Caco-2 (cell line): ENCODE results near the gene ST3GAL2. TPM values are rescaled to one million over a fixed set of nuclear protein-coding genes. Genes with fewer than 3 reads are reported as not detected.

Source experiments
- BruUV-seq: library from RNA; stranded (reverse); fragments of 400-500 nt; replicated peaks from 2 replicates; lab custom pipeline; 2021; lab: Mats Ljungman, UMichigan
- CTCF ChIA-PET: fragments of 300-600 bp; sonication (Branson Sonifier 250); formaldehyde crosslinking; loops from one replicate; lab custom pipeline; 2022; ENCODE audit warnings: antibody characterized with exemption; lab: Charles Lee
- POLR2A ChIA-PET: fragments of 300-600 bp; sonication (Branson Sonifier 250); formaldehyde crosslinking; loops from one replicate; lab custom pipeline; 2022; ENCODE audit warnings: antibody characterized with exemption; lab: Charles Lee
- DNase-seq, 2 experiments: peaks; one replicate each; pipeline versions ENCODE4 v3.0.0 to v3.0.0-alpha.2; 2020 to 2022
- H3K27me3 ChIP-seq: replicated peaks from 2 replicates; pipeline ENCODE4 v1.6.0; 2011; ENCODE audit warnings: low read length; ENCODE audit not compliant: control insufficient read depth, insufficient read depth
- H3K36me3 ChIP-seq: 2 replicates; pipeline ENCODE4 v1.5.1; 2011; ENCODE audit warnings: low read length; ENCODE audit not compliant: control insufficient read depth, insufficient read depth
- H3K4me1 ChIP-seq: fragments of 250-450 bp; sonication (Bioruptor Pico); 2 replicates; pipeline ENCODE4 v1.5.1; 2020; ENCODE audit warnings: mild to moderate bottlenecking
- H3K4me3 ChIP-seq: 2 replicates; pipeline ENCODE4 v1.5.1; 2011; ENCODE audit warnings: low read depth, mild to moderate bottlenecking, control low read depth, low read length
- H3K9me3 ChIP-seq: fragments of 250-450 bp; sonication (Bioruptor Pico); 2 replicates; pipeline ENCODE4 v1.5.1; 2020; ENCODE audit warnings: mild to moderate bottlenecking, moderate library complexity
- H3K27ac Mint-ChIP-seq: one replicate; pipeline ENCODE4 v1.8.0; 2022; ENCODE audit warnings: mixed read lengths; ENCODE audit not compliant: unreplicated experiment
- H3K27me3 Mint-ChIP-seq: one replicate; pipeline ENCODE4 v1.8.0; 2022; ENCODE audit warnings: mixed read lengths; ENCODE audit not compliant: insufficient read depth, unreplicated experiment
- H3K36me3 Mint-ChIP-seq: one replicate; pipeline ENCODE4 v1.8.0; 2022; ENCODE audit warnings: mild to moderate bottlenecking, mixed read lengths; ENCODE audit not compliant: insufficient read depth, unreplicated experiment
- H3K4me1 Mint-ChIP-seq: one replicate; pipeline ENCODE4 v1.8.0; 2022; ENCODE audit warnings: low read depth, mixed read lengths; ENCODE audit not compliant: unreplicated experiment
- H3K4me3 Mint-ChIP-seq: one replicate; pipeline ENCODE4 v1.8.0; 2022; ENCODE audit warnings: mild to moderate bottlenecking, moderate library complexity, mixed read lengths; ENCODE audit not compliant: unreplicated experiment
- H3K9me3 Mint-ChIP-seq: one replicate; pipeline ENCODE4 v1.8.0; 2022; ENCODE audit warnings: mixed read lengths; ENCODE audit not compliant: unreplicated experiment
- intact Hi-C: fragments of 100-400 bp; cut with micrococcal nuclease; formaldehyde crosslinking; loops from one replicate; pipeline ENCODE4 v1.10.0; 2022; ENCODE audit not compliant: unreplicated experiment
- total RNA-seq: library from RNA; stranded (reverse); gene quantifications from 2 replicates; pipeline ENCODE4 v1.2.3, GENCODE V29; 2022
- TF ChIP-seq, protein P1 (sequence below), 2 experiments: fragments of 200-600 bp in 1 of 2; IDR thresholded peaks; 1 replicate in 1 of 2; 2 replicates in 1 of 2; pipeline versions ENCODE4 v1.5.1 to v1.8.0; 2011 to 2022; ENCODE audit warnings: antibody characterized with exemption in 1 of 2, control low read depth in 1 of 2, inconsistent platforms in 1 of 2, low read depth in 1 of 2, low read length in 1 of 2, mild to moderate bottlenecking in 1 of 2, moderate library complexity in 1 of 2; ENCODE audit not compliant: insufficient read depth in 1 of 2, severe bottlenecking in 1 of 2, unreplicated experiment in 1 of 2

The ST3GAL2 gene
- total RNA-seq, 1 experiment from 2014 or later = 31.1 TPM

- Histone ChIP-seq H3K4me3 (no peak overlapping the region), H3K27me3 (no peaks in the 10 kb centered on the region), H3K36me3 (no peaks in the 10 kb centered on the region), H3K4me1 (peaks cover 13% of the 10 kb centered on the region), H3K9me3 (no peaks in the 10 kb centered on the region)
- Mint-ChIP-seq H3K27me3 (no peaks in the 10 kb centered on the region), H3K4me1 (peaks cover 29% of the 10 kb centered on the region), H3K27ac (no peak overlapping the region), H3K36me3 (peaks cover 19% of the 10 kb centered on the region), H3K9me3 (no peaks in the 10 kb centered on the region), H3K4me3 (no peak overlapping the region)
- ChIA-PET POLR2A (interaction anchor here (0.9 to 1.4 kb wide), 2 partner anchors 8 to 12 kb away, joined by 3 to 4 read pairs; no protein-coding TSS in a partner anchor), CTCF (interaction anchor here (0.6 to 1.3 kb wide), 2 partner anchors 38 to 50 kb away, joined by 3 to 6 read pairs; no protein-coding TSS in a partner anchor)
- intact Hi-C loops = no loop called here
- TF ChIP-seq, protein P1, sequence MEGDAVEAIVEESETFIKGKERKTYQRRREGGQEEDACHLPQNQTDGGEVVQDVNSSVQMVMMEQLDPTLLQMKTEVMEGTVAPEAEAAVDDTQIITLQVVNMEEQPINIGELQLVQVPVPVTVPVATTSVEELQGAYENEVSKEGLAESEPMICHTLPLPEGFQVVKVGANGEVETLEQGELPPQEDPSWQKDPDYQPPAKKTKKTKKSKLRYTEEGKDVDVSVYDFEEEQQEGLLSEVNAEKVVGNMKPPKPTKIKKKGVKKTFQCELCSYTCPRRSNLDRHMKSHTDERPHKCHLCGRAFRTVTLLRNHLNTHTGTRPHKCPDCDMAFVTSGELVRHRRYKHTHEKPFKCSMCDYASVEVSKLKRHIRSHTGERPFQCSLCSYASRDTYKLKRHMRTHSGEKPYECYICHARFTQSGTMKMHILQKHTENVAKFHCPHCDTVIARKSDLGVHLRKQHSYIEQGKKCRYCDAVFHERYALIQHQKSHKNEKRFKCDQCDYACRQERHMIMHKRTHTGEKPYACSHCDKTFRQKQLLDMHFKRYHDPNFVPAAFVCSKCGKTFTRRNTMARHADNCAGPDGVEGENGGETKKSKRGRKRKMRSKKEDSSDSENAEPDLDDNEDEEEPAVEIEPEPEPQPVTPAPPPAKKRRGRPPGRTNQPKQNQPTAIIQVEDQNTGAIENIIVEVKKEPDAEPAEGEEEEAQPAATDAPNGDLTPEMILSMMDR (IDR thresholded peaks at IDR 0.05; ENCODE audit: insufficient read depth in 1 of 2, low read depth in 1 of 2, low read length in 1 of 2, severe bottlenecking in 1 of 2, unreplicated experiment in 1 of 2) = no peak
- no peak for DNase-seq
- no TSS peak for BruUV-seq
Measured at GRCh38 chr16:70419384-70420327, 19.2 kb downstream of the ST3GAL2 start.

GRCh38 chr16:70418993-70419318, 19.9 kb downstream of the ST3GAL2 start:
- Histone ChIP-seq H3K36me3 (no peaks in the 10 kb centered on the region), H3K4me1 (peaks cover 13% of the 10 kb centered on the region), H3K9me3 (no peaks in the 10 kb centered on the region), H3K4me3 (no peak overlapping the region), H3K27me3 (no peaks in the 10 kb centered on the region)
- TF ChIP-seq, protein P1 (IDR thresholded peaks at IDR 0.05; ENCODE audit: insufficient read depth in 1 of 2, low read depth in 1 of 2, low read length in 1 of 2, severe bottlenecking in 1 of 2, unreplicated experiment in 1 of 2) = no peak
- Mint-ChIP-seq H3K27me3 (no peaks in the 10 kb centered on the region), H3K4me1 (peaks cover 34% of the 10 kb centered on the region), H3K36me3 (peaks cover 23% of the 10 kb centered on the region), H3K27ac (no peak overlapping the region), H3K4me3 (no peak overlapping the region), H3K9me3 (no peaks in the 10 kb centered on the region)
- ChIA-PET CTCF (interaction anchor here (0.6 to 1.3 kb wide), 2 partner anchors 38 to 49 kb away, joined by 3 to 6 read pairs; no protein-coding TSS in a partner anchor), POLR2A (interaction anchor here (0.9 to 1.4 kb wide), 2 partner anchors 9 to 11 kb away, joined by 3 to 4 read pairs; no protein-coding TSS in a partner anchor)
- intact Hi-C loops = no loop called here
- no TSS peak for BruUV-seq
- DNase-seq = no peak

DNA sequence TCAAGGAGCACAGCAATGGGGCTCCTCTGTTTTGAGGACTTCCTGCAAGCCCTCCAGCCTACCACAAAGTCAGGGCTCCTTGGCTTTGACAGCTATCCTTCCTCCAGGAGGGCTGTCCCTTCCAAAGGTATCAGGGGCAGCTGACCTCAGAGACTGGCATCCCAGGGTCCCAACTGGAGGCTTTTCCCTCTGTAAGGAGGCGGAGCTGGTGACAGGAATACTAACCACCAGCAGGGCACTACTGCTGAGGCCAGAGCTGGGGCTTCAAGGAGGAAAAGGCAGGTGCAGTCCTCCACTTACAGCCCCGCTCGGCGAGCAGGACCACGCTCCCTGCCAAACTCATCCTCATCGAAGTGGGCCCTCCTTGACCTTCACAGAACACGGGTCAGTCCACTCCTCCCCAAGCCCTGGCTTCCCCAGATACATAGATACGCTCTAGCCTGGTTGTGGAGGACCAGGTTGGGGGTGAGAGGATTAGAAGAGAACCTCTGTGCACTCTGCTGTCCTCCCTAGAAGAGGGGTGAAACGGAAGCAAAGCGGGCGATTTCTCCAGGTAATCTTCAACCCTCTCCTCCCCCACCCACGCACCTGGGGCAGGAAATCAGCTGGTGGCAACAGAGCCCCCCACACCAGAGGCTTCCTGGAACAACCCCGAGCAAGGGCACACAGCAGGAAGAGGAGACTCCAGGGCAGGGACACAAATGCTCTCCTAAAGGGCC, 20.5 kb downstream of the ST3GAL2 start:
- H3K27ac Mint-ChIP-seq = peak overlapping the region; percentile 2
- peaks cover 23% of the 10 kb centered on the region for H3K36me3 Mint-ChIP-seq
- no peaks in the 10 kb centered on the region for H3K27me3 Mint-ChIP-seq
- Histone ChIP-seq H3K4me3 (no peak overlapping the region), H3K36me3 (no peaks in the 10 kb centered on the region), H3K9me3 (no peaks in the 10 kb centered on the region), H3K27me3 (no peaks in the 10 kb centered on the region), H3K4me1 (peaks cover 13% of the 10 kb centered on the region)
- intact Hi-C loops = no loop called here
- no peak overlapping the region for H3K4me3 Mint-ChIP-seq
- peaks cover 34% of the 10 kb centered on the region for H3K4me1 Mint-ChIP-seq
- DNase-seq = no peak
- CTCF ChIA-PET = interaction anchor here (1.3 kb wide), 1 partner anchor 37 kb away, joined by 6 read pairs; no protein-coding TSS in a partner anchor
- TF ChIP-seq, protein P1 (IDR thresholded peaks at IDR 0.05; ENCODE audit: insufficient read depth in 1 of 2, low read depth in 1 of 2, low read length in 1 of 2, severe bottlenecking in 1 of 2, unreplicated experiment in 1 of 2) = no peak
- BruUV-seq = no TSS peak
- no peaks in the 10 kb centered on the region for H3K9me3 Mint-ChIP-seq
- POLR2A ChIA-PET = interaction anchor here (0.9 to 1.4 kb wide), 3 partner anchors 10 to 11 kb away, joined by 3 to 4 read pairs (median 4); no protein-coding TSS in a partner anchor
